Neural cell (in vitro differentiated cells): ENCODE data around the gene DDX25.

Experiments
- EP300 ChIP-seq: fragments of 450-650 bp; conservative IDR thresholded peaks from 2 replicates; pipeline ENCODE4 v1.6.1; 2014; ENCODE audit warnings: antibody characterized with exemption, mild to moderate bottlenecking, moderate library complexity; ENCODE audit not compliant: poor library complexity, severe bottlenecking
- EZH2 ChIP-seq: fragments of 200-600, 300-800 bp; shearing (Covaris generic), sonication (generic); IDR thresholded peaks from 2 replicates; pipeline ENCODE4 v1.6.1; 2014; ENCODE audit warnings: antibody characterized with exemption, low read length, borderline replicate concordance, mild to moderate bottlenecking; ENCODE audit not compliant: insufficient read depth, poor library complexity, severe bottlenecking
- MXI1 ChIP-seq: fragments of 450-650 bp; conservative IDR thresholded peaks from 2 replicates; pipeline ENCODE4 v1.6.1; 2014; ENCODE audit warnings: antibody characterized with exemption, mild to moderate bottlenecking; ENCODE audit not compliant: poor library complexity, severe bottlenecking
- POLR2AphosphoS5 ChIP-seq: IDR thresholded peaks from 2 replicates; pipeline ENCODE4 v1.6.1; 2012
- TF ChIP-seq, protein P1 (sequence below): fragments of 450-650 bp; IDR thresholded peaks from 2 replicates; pipeline ENCODE4 v1.5.1; 2014; ENCODE audit warnings: antibody characterized with exemption, mild to moderate bottlenecking, moderate library complexity; ENCODE audit not compliant: poor library complexity, severe bottlenecking
- TF ChIP-seq, protein P2 (sequence below): IDR thresholded peaks from 2 replicates; pipeline ENCODE4 v1.6.1; 2012; ENCODE audit warnings: borderline replicate concordance

DNA sequence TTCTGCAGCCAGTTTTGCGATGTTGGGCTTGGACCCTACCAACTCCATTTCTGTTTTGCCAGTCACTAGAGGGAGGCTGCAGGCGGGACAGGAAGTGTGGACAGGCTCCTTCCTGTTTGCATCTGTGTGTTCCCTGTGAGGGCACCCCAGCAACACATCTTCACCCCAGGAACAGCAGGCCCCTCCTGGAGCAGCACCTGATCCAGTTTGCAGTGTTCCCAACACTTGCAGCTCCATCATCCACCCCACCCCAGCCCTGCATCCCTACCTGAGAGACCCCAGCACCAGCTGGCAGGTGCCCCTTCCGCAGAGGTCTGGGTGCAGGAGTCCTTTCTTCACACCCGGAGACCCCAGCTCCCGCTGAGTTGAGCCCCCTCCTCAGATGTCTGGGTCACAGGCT is 34.1 kb downstream of the DDX25 start:
- TF ChIP-seq, protein P1, sequence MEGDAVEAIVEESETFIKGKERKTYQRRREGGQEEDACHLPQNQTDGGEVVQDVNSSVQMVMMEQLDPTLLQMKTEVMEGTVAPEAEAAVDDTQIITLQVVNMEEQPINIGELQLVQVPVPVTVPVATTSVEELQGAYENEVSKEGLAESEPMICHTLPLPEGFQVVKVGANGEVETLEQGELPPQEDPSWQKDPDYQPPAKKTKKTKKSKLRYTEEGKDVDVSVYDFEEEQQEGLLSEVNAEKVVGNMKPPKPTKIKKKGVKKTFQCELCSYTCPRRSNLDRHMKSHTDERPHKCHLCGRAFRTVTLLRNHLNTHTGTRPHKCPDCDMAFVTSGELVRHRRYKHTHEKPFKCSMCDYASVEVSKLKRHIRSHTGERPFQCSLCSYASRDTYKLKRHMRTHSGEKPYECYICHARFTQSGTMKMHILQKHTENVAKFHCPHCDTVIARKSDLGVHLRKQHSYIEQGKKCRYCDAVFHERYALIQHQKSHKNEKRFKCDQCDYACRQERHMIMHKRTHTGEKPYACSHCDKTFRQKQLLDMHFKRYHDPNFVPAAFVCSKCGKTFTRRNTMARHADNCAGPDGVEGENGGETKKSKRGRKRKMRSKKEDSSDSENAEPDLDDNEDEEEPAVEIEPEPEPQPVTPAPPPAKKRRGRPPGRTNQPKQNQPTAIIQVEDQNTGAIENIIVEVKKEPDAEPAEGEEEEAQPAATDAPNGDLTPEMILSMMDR: no peak
- TF ChIP-seq EZH2: no peak
- TF ChIP-seq MXI1: no peak
- no peak for TF ChIP-seq EP300
- TF ChIP-seq, protein P2, sequence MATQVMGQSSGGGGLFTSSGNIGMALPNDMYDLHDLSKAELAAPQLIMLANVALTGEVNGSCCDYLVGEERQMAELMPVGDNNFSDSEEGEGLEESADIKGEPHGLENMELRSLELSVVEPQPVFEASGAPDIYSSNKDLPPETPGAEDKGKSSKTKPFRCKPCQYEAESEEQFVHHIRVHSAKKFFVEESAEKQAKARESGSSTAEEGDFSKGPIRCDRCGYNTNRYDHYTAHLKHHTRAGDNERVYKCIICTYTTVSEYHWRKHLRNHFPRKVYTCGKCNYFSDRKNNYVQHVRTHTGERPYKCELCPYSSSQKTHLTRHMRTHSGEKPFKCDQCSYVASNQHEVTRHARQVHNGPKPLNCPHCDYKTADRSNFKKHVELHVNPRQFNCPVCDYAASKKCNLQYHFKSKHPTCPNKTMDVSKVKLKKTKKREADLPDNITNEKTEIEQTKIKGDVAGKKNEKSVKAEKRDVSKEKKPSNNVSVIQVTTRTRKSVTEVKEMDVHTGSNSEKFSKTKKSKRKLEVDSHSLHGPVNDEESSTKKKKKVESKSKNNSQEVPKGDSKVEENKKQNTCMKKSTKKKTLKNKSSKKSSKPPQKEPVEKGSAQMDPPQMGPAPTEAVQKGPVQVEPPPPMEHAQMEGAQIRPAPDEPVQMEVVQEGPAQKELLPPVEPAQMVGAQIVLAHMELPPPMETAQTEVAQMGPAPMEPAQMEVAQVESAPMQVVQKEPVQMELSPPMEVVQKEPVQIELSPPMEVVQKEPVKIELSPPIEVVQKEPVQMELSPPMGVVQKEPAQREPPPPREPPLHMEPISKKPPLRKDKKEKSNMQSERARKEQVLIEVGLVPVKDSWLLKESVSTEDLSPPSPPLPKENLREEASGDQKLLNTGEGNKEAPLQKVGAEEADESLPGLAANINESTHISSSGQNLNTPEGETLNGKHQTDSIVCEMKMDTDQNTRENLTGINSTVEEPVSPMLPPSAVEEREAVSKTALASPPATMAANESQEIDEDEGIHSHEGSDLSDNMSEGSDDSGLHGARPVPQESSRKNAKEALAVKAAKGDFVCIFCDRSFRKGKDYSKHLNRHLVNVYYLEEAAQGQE: no peak
- no peak for TF ChIP-seq POLR2AphosphoS5
